ENCODE data around the gene DUOX1.

DNA sequence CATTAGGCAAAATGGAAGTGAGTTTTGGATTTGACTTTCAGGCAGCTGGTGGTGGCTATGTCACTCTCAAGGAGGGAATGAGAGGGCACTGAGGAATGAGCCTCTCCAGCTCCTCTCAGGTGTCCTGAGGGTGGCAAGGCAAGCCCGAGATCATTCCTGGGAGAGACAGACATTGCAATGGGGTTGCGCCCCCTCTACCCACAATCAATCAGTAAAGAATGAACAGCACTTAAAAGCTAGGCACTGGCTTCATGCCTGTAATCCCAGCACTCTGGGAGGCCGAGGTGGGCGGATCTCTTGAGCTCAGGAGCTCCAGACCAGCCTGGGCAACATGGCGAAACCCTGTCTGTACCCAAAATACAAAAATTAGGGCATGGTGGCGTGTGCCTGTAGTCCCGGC is 72.1 kb downstream of the DUOX1 start:
- no peak for TF ChIP-seq GABPA (IDR thresholded peaks at IDR 0.05; ENCODE audit: low read depth)
- TF ChIP-seq, protein P1, sequence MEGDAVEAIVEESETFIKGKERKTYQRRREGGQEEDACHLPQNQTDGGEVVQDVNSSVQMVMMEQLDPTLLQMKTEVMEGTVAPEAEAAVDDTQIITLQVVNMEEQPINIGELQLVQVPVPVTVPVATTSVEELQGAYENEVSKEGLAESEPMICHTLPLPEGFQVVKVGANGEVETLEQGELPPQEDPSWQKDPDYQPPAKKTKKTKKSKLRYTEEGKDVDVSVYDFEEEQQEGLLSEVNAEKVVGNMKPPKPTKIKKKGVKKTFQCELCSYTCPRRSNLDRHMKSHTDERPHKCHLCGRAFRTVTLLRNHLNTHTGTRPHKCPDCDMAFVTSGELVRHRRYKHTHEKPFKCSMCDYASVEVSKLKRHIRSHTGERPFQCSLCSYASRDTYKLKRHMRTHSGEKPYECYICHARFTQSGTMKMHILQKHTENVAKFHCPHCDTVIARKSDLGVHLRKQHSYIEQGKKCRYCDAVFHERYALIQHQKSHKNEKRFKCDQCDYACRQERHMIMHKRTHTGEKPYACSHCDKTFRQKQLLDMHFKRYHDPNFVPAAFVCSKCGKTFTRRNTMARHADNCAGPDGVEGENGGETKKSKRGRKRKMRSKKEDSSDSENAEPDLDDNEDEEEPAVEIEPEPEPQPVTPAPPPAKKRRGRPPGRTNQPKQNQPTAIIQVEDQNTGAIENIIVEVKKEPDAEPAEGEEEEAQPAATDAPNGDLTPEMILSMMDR (IDR thresholded peaks at IDR 0.05): no peak
- TF ChIP-seq, protein P2, sequence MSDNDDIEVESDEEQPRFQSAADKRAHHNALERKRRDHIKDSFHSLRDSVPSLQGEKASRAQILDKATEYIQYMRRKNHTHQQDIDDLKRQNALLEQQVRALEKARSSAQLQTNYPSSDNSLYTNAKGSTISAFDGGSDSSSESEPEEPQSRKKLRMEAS (IDR thresholded peaks at IDR 0.05; ENCODE audit: low read depth): no peak
